NB4 (cell line): ENCODE data around the gene DLGAP4.
"Not testable (repeated sequence)": the region's sequence is repeated elsewhere in the genome, so short reads cannot be mapped to it uniquely, and the experiment has no call there.

Experiments
- CTCF ChIP-seq: IDR thresholded peaks from one replicate; pipeline ENCODE4 v1.5.1; 2012; ENCODE audit warnings: low read depth, low read length
- POLR2A ChIP-seq: IDR thresholded peaks from 2 replicates; pipeline ENCODE4 v1.6.1; 2011; ENCODE audit warnings: mild to moderate bottlenecking; ENCODE audit not compliant: insufficient read length; ENCODE audit errors: extremely low read depth

DNA sequence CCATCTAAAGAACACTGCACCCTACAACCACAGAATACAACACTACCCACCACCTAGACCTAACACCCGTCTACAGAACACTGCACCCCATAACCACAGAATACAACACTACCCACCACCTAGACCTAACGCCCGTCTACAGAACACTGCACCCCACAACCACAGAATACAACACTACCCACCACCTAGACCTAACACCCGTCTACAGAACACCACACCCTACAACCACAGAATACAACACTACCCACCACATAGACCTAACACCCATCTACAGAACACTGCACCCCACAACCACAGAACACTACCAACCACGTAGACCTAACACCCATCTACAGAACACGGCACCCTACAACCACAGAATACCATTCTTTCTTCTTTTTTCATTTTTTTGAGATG, 258.6 kb downstream of the DLGAP4 start:
- not testable (repeated sequence) for TF ChIP-seq CTCF, POLR2A
